ENCODE data around the gene CAST.

- TF ChIP-seq POLR2A (IDR thresholded peaks at IDR 0.05): no peak
- no peak for TF ChIP-seq CTCF (IDR thresholded peaks at IDR 0.05)
These were observed 78.9 kb downstream of the CAST start for GRCh38 chr5:96741106-96741505.
